Heart right ventricle (tissue), 16 donors: Measurements from ENCODE around the gene FHOD3. TPM values are rescaled to one million over a fixed set of nuclear protein-coding genes. Genes with fewer than 3 reads are reported as not detected.

Experiments used
- ATAC-seq, 8 donors: fragments of 200-7000 bp; cut with Tn5 transposase; one replicate each; pipeline ENCODE4 v1.9.1; 2020; ENCODE audit warnings: mild to moderate bottlenecking in 8 of 8, moderate library complexity in 8 of 8, moderate number of reproducible peaks in 1 of 8
- DNase-seq, 2 donors: peaks; one replicate each; pipeline ENCODE4 v3.0.0-alpha.2; 2020
- H3K27ac ChIP-seq, 10 donors: fragments of 200-600 bp; sonication (generic) in 2 of 10; one replicate each; pipeline versions ENCODE4 v1.5.0 to v1.8.0; 2020 to 2022; ENCODE audit warnings: mild to moderate bottlenecking in 3 of 10
- H3K27me3 ChIP-seq, 7 donors: fragments of 200-600 bp; one replicate each; pipeline ENCODE4 v1.8.0; 2021 to 2022; ENCODE audit warnings: mild to moderate bottlenecking in 2 of 7
- H3K36me3 ChIP-seq, 9 donors: fragments of 200-600 bp; sonication (generic) in 1 of 9; one replicate each; pipeline versions ENCODE4 v1.5.0 to v1.8.0; 2020 to 2022; ENCODE audit warnings: mild to moderate bottlenecking in 2 of 9
- H3K4me1 ChIP-seq, 9 donors: fragments of 200-600 bp; sonication (generic) in 1 of 9; one replicate each; pipeline versions ENCODE4 v1.5.0 to v1.8.0; 2020 to 2022; ENCODE audit warnings: mild to moderate bottlenecking in 4 of 9
- H3K4me3 ChIP-seq, 10 donors: fragments of 200-600 bp; sonication (generic) in 2 of 10; one replicate each; pipeline versions ENCODE4 v1.5.0 to v1.8.0; 2020 to 2022; ENCODE audit warnings: mild to moderate bottlenecking in 7 of 10, moderate library complexity in 2 of 10
- H3K9me3 ChIP-seq, 11 donors: fragments of 200-600 bp in 10 of 11; sonication (generic) in 2 of 11; one replicate each; pipeline versions ENCODE4 v1.5.0 to v1.8.0; 2013 to 2022; ENCODE audit warnings: mild to moderate bottlenecking in 2 of 11, control low read depth in 1 of 11, moderate library complexity in 1 of 11
- WGBS, 2 donors: extraction: QIAGEN DNeasy Blood & Tissue Kit; methylation state at CpG; one replicate each; pipeline ENCODE4 v1.1.7; 2013; ENCODE audit warnings: inconsistent platforms in 1 of 2; 5-methylcytosine and 5-hydroxymethylcytosine counted together
- intact Hi-C, 10 donors: fragments of 100-400 bp; cut with DNase I; formaldehyde crosslinking; loops; one replicate each; pipeline versions ENCODE4 v1.11.1 to v1.14.2; 2022
- polyA plus RNA-seq, 2 donors: library from polyadenylated mRNA; stranded (reverse); fragments of 200-250 nt; gene quantifications; one replicate each; pipeline ENCODE4 v1.2.3, GENCODE V29; 2013
- total RNA-seq, 10 donors: library from RNA; stranded (reverse); fragmentation: NEBNext Ultra II Directional in 3 of 10; extraction: Animal tissue kit (Norgen Biotek cat#: 25700) in 3 of 10; gene quantifications; one replicate each; pipeline versions ENCODE4 v1.2.1 to v1.2.4, GENCODE V29; 2021 to 2023
- TF ChIP-seq, protein P1 (sequence below), 9 donors: fragments of 200-600 bp; sonication (generic) in 2 of 9; IDR thresholded peaks; one replicate each; pipeline versions ENCODE4 v1.5.0 to v1.8.0; 2021 to 2022; ENCODE audit warnings: antibody characterized with exemption in 9 of 9, mild to moderate bottlenecking in 5 of 9, moderate library complexity in 1 of 9
- donor health status: Arrhythmogenic right ventricular cardiomyopathy.
- donor health status: ischemic (EF 13 %, LVEDD 7.1; RV severe dilation, severe dysfunction).
- donor health status: healthy with polysubstance abuse.
- donor health status: DM: no; HTN: yes; CAD: no.
- donor health status: DM: no; HTN: no; CAD: no.
- donor health status: ischemic (EF 25% LVEDD 6.9; RV normal size, moderate dysfunction).
- donor health status: ischemic (EF 25% LVEDD 5.7; RV mildly dilated, moderate dysfunction).
- donor health status: healthy.
- donor health status: DM: yes; HTN: yes; CAD: no.
- donor health status: Ischemic cardiomyopathy.
- donor health status: ischemic (EF 35%, LVEDD 5.7; RV mildly dilated, moderate dysfunction).
- donor health status: nonischemic (EF 11% LVEDD 7.7; RV severe dilation, severe dysfunction).
- donor health status: DM: yes; HTN: yes; CAD: no.
- donor health status: PGD.
- donor health status: ischemic (EF 29% LVEDD 5.4; RV normal size, mild dysfunction).
- donor health status: nonischemic (EF 23%, LVEDD 6.1; RV moderate dilation, normal function).

The FHOD3 gene
- total and polyA plus RNA-seq, 12 donors = 81.8 to 484 (median 356) TPM

DNA sequence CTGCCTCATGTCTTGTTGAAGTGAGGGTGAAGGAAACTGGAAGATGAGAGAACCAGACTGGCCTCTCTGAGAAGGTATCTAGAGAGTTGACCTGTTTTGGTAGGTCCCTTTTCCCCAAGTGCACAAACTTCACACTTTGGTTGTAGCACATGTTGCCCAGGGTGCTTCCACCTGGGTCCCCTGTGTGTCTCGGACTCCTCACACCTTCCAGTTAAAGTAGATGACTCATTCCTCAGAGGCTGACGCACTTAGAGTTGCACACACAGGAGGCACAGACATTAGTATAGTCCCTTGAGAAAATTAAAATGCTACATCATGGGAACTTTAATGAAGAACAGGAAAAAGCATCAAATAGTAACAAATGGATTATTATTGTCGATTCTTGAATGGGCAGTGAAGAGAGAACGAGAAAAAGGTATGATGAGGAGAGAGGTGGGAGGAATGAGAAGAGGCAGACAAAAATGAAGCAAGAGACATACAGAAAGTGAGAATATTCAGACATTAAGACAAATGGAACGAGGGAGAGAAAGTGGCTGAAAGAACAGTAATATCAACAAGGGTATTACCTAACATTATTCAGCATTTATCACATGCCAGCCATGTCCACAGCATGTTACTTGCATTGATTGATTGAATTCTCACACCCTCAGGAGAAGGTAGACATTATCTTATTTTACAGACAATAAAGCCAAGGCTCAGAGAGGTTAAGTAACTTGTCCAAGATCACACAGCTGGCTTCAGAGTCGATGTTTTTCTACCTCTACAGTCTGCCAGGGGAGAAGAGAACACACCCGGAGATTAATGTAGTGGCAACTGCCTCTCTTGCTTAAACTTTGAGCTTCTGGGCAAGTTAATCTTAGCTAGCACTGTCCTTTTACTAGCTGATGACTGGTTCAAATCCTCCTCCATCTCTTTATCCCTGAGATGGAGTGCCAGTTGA is 68.6 kb downstream of the FHOD3 start:
- intact Hi-C loops = loop anchor here in 1 of 10 donors (5.0 kb wide), 1 partner anchor 69 kb away; the partner anchor contains the start of gene FHOD3
- Histone ChIP-seq H3K4me1 (peaks cover 0 to 49% (median 23%) of the 10 kb centered on the region in 9 donors), H3K27me3 (no peaks in the 10 kb centered on the region), H3K27ac (peak overlapping the region in 8 of 10 donors; percentile 7 to 81 (median 66)), H3K36me3 (peaks cover 0 to 4% (median 0%) of the 10 kb centered on the region in 9 donors), H3K9me3 (no peaks in the 10 kb centered on the region), H3K4me3 (no peak overlapping the region)
- TF ChIP-seq, protein P1, sequence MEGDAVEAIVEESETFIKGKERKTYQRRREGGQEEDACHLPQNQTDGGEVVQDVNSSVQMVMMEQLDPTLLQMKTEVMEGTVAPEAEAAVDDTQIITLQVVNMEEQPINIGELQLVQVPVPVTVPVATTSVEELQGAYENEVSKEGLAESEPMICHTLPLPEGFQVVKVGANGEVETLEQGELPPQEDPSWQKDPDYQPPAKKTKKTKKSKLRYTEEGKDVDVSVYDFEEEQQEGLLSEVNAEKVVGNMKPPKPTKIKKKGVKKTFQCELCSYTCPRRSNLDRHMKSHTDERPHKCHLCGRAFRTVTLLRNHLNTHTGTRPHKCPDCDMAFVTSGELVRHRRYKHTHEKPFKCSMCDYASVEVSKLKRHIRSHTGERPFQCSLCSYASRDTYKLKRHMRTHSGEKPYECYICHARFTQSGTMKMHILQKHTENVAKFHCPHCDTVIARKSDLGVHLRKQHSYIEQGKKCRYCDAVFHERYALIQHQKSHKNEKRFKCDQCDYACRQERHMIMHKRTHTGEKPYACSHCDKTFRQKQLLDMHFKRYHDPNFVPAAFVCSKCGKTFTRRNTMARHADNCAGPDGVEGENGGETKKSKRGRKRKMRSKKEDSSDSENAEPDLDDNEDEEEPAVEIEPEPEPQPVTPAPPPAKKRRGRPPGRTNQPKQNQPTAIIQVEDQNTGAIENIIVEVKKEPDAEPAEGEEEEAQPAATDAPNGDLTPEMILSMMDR (IDR thresholded peaks at IDR 0.05) = no peak
- ATAC-seq (peak in 1 of 8 donors; percentile 24), DNase-seq (no peak)
- 77 to 85% methylated on average over 7 of the region's 7 CpGs for WGBS, 2 donors

DNA sequence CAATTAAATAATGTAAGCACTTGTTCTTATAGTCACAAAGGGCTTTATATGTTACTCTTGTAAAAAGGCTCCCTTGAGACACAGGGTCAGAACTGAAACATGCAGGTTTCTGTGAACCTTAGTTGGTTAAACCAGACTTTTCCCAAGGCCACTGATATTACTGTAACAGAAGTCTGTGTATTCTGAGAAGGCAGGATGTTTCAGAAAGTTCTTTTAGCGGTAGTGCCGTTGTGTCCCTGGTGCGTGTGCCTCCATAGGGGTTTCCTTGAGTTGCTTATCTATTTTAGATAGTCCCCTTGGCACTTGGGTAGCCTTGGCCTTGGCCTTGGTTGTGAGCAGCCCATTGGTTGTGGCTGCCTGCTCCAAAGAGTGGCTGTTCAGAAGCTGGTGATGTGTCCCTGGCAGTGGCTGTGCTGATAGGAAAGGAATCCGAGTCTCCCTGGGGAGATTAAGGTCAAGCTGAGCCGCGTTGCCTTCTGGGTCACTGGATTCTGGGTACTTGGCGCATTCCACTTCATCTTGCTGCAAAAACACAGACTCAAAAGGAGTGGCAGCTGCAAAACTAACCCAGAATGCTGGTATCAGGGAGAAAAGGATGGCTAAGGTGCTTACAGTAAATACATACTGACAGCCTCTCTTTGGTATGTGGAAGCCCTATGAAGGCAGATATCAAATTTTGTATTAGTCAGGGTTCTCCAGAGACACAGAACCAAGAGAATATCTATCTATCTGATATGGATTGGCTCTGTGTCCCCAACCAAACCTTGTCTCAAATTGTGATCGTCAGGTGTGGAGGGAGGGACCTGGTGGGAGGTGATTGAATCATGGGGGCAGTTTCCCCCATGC is 69.7 kb downstream of the FHOD3 start:
- TF ChIP-seq, protein P1 (IDR thresholded peaks at IDR 0.05) = no peak
- ATAC-seq = peak; percentile 84 to 99 (median 94)
- Histone ChIP-seq H3K27me3 (peaks cover 0 to 4% (median 0%) of the 10 kb centered on the region in 7 donors), H3K4me3 (no peak overlapping the region), H3K9me3 (no peaks in the 10 kb centered on the region), H3K4me1 (peaks cover 0 to 55% (median 24%) of the 10 kb centered on the region in 9 donors), H3K27ac (peak overlapping the region in 8 of 10 donors; percentile 36 to 81 (median 66)), H3K36me3 (peaks cover 0 to 4% (median 0%) of the 10 kb centered on the region in 9 donors)
- 15 to 23% methylated on average over 8 of the region's 8 CpGs for WGBS, 2 donors
- DNase-seq = peak; percentile 64 to 75
- intact Hi-C loops = loop anchor here in 1 of 10 donors (5.0 kb wide), 1 partner anchor 70 kb away; the partner anchor contains the start of gene FHOD3

DNA sequence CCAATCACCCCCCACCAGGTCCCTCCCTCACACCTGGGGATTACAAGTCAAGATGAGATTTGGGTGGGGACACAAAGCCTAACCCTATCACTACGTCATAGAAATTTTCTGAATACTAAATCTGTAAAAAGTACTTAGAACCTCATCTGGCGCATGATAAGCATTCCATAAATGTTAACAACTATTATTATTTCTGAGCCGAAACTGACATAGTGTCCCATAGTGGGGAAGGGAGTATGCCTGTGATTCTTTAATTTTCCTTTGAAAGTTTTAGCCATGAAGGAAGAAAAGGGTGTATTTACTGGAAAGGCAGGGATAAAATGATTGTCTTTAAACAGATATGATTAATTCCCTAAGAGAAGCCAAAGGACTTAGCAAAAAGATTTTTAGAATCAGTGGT is 71.4 kb downstream of the FHOD3 start:
- TF ChIP-seq, protein P1 (IDR thresholded peaks at IDR 0.05) = no peak
- DNase-seq (no peak), ATAC-seq (no peak)
- no peaks in the 10 kb centered on the region for H3K36me3 ChIP-seq
- 46 to 56% methylated on average over 3 of the region's 3 CpGs for WGBS, 2 donors
- H3K27me3 ChIP-seq = peaks cover 0 to 4% (median 0%) of the 10 kb centered on the region in 7 donors
- H3K27ac ChIP-seq = peak overlapping the region in 5 of 10 donors; percentile 15 to 81 (median 58)
- intact Hi-C loops = loop anchor here in 1 of 10 donors (5.0 kb wide), 1 partner anchor 72 kb away; the partner anchor contains the start of gene FHOD3
- peaks cover 5 to 67% (median 35%) of the 10 kb centered on the region in 9 donors for H3K4me1 ChIP-seq
- no peak overlapping the region for H3K4me3 ChIP-seq
- H3K9me3 ChIP-seq = no peaks in the 10 kb centered on the region
